ENCODE results near the gene NBEA. TPM values are rescaled to one million over a fixed set of nuclear protein-coding genes. Genes with fewer than 3 reads are reported as not detected.

Gene NBEA
- total and polyA plus RNA-seq, 8 donors: 5.9 to 14.1 (median 11.3) TPM

- Histone ChIP-seq H3K4me1 (no peaks in the 10 kb centered on the region), H3K4me3 (no peak overlapping the region), H3K9me3 (no peaks in the 10 kb centered on the region), H3K27me3 (peaks cover 6 to 14% of the 10 kb centered on the region in 2 donors), H3K36me3 (no peaks in the 10 kb centered on the region), H3K27ac (no peak overlapping the region)
- intact Hi-C loops (cut with DNase I): no loop called here
- TF ChIP-seq CTCF (IDR thresholded peaks at IDR 0.05): no peak
- DNase-seq (no peak), ATAC-seq (no peak)
Measured at GRCh38 chr13:35484384-35484783, 542.3 kb downstream of the NBEA start.

GRCh38 chr13:35485424-35485823 lies 543.4 kb downstream of the NBEA start:
- no peak for TF ChIP-seq CTCF (IDR thresholded peaks at IDR 0.05)
- H3K4me3 ChIP-seq: no peak overlapping the region
- H3K9me3 ChIP-seq: no peaks in the 10 kb centered on the region
- H3K36me3 ChIP-seq: no peaks in the 10 kb centered on the region
- H3K4me1 ChIP-seq: no peaks in the 10 kb centered on the region
- DNase-seq (no peak), ATAC-seq (no peak)
- intact Hi-C loops (cut with DNase I): no loop called here
- H3K27me3 ChIP-seq: peaks cover 3 to 6% of the 10 kb centered on the region in 2 donors
- no peak overlapping the region for H3K27ac ChIP-seq

- Histone ChIP-seq H3K27ac (no peak overlapping the region), H3K9me3 (no peaks in the 10 kb centered on the region), H3K4me1 (no peaks in the 10 kb centered on the region), H3K4me3 (no peak overlapping the region), H3K27me3 (peaks cover 0 to 3% of the 10 kb centered on the region in 2 donors), H3K36me3 (no peaks in the 10 kb centered on the region)
- no peak for TF ChIP-seq CTCF (IDR thresholded peaks at IDR 0.05)
- no peak for ATAC-seq
- intact Hi-C loops (cut with DNase I): no loop called here
- no peak for DNase-seq
Measured at GRCh38 chr13:35489050-35489449, 547.0 kb downstream of the NBEA start.

- Histone ChIP-seq H3K4me3 (no peak overlapping the region), H3K27ac (no peak overlapping the region), H3K36me3 (no peaks in the 10 kb centered on the region), H3K4me1 (no peaks in the 10 kb centered on the region), H3K27me3 (no peaks in the 10 kb centered on the region), H3K9me3 (peaks cover 0 to 7% of the 10 kb centered on the region in 2 donors)
- no peak for TF ChIP-seq CTCF (IDR thresholded peaks at IDR 0.05)
- DNase-seq (no peak), ATAC-seq (no peak)
- intact Hi-C loops (cut with DNase I): no loop called here
Measured at GRCh38 chr13:35496006-35496405, 553.9 kb downstream of the NBEA start.

- Histone ChIP-seq H3K27me3 (no peaks in the 10 kb centered on the region), H3K4me3 (no peak overlapping the region), H3K9me3 (peaks cover 0 to 7% of the 10 kb centered on the region in 2 donors), H3K36me3 (no peaks in the 10 kb centered on the region), H3K27ac (no peak overlapping the region), H3K4me1 (no peaks in the 10 kb centered on the region)
- intact Hi-C loops (cut with DNase I): no loop called here
- no peak for DNase-seq
- peak; percentile 32 for ATAC-seq
- no peak for TF ChIP-seq CTCF (IDR thresholded peaks at IDR 0.05)
Measured at GRCh38 chr13:35496761-35497386, 554.8 kb downstream of the NBEA start.
